A549 treated with GW870086 at 1 μM for 4 hours (cell line): Measurements from ENCODE around the gene EZH1. TPM values are rescaled to one million over a fixed set of nuclear protein-coding genes. Genes with fewer than 3 reads are reported as not detected.

Experiments used
- total RNA-seq: library from RNA; stranded (reverse); fragments of 200-300 nt; extraction: Qiagen RNA extraction; gene quantifications from 5 replicates; pipeline ENCODE4 v1.2.3, GENCODE V29; 2022; ENCODE audit warnings: low read depth

Gene EZH1
- 9.2 to 11.7 TPM (median 10.5 TPM) in 5 replicates for total RNA-seq

GRCh38 chr17:42744806-42745617, at the start of gene EZH1:
TSS of gene EZH1 (minus strand) at chr17:42745040. CDS start at chr17:42728941, 16,099 bp downstream.

GRCh38 chr17:42779936-42780850, 35.4 kb upstream of the EZH1 start, which contains the start of gene WNK4:
TSS of gene WNK4 (plus strand) at chr17:42780610. CDS start at chr17:42780699, 89 bp downstream.

GRCh38 chr17:42773290-42774035, 28.6 kb upstream of the EZH1 start, which contains the start of gene VPS25:
TSS of gene VPS25 (plus strand) at chr17:42773449. CDS start at chr17:42773476, 27 bp downstream.

GRCh38 chr17:42760652-42761581, 16.1 kb upstream of the EZH1 start, which contains the start of gene RAMP2:
TSS of gene RAMP2 (plus strand) at chr17:42761227. CDS start at chr17:42761262, 35 bp downstream.

GRCh38 chr17:42681976-42682721, 62.7 kb downstream of the EZH1 start, which contains the start of gene CNTNAP1:
TSS of gene CNTNAP1 (plus strand) at chr17:42682531. CDS start at chr17:42682830, 299 bp downstream.

GRCh38 chr17:42676424-42677011, 68.3 kb downstream of the EZH1 start, which contains the start of gene PLEKHH3:
TSS of gene PLEKHH3 (minus strand) at chr17:42676994. CDS start at chr17:42676563, 431 bp downstream.

GRCh38 chr17:42659079-42659931, 85.5 kb downstream of the EZH1 start, which contains the start of gene TUBG2:
TSS of gene TUBG2 (plus strand) at chr17:42659284. CDS start at chr17:42659504, 220 bp downstream.

Other genes with a start within 250 kb of the EZH1 start
- gene NAGLU, start 208.8 kb downstream of the EZH1 start, total RNA-seq, result 31.6 to 46.5 TPM (median 43.8 TPM) in 5 replicates
- gene HSD17B1, start 192.1 kb downstream of the EZH1 start, total RNA-seq, result 1.2 to 1.7 TPM (median 1.2 TPM) in 5 replicates
- gene COASY, start 182.9 kb downstream of the EZH1 start, total RNA-seq, result 102 to 133 TPM (median 124 TPM) in 5 replicates
- 59.1 to 69.5 TPM (median 65.1 TPM) in 5 replicates for gene MLX, start 177.9 kb downstream of the EZH1 start, total RNA-seq
- gene PSMC3IP, start 167.3 kb downstream of the EZH1 start, total RNA-seq, result 29.3 to 35.2 TPM (median 30.5 TPM) in 5 replicates
- 24.4 to 27.7 TPM (median 26.4 TPM) in 5 replicates for gene RETREG3, start 135.7 kb downstream of the EZH1 start, total RNA-seq
- 131 to 148 TPM (median 141 TPM) in 5 replicates for gene TUBG1, start 135.4 kb downstream of the EZH1 start, total RNA-seq
- 18.8 to 25.6 TPM (median 22.8 TPM) in 5 replicates for gene TUBG2, start 85.8 kb downstream of the EZH1 start, total RNA-seq
- gene PLEKHH3, start 68.0 kb downstream of the EZH1 start, total RNA-seq, result 14.2 to 21.2 TPM (median 17.9 TPM) in 5 replicates
- gene CCR10, start 63.2 kb downstream of the EZH1 start, total RNA-seq, result 0.25 to 0.41 TPM (median 0.32 TPM) in 5 replicates
- gene CNTNAP1, start 62.5 kb downstream of the EZH1 start, total RNA-seq, result 4.4 to 6.3 TPM (median 5.4 TPM) in 5 replicates
- 0.65 to 1.7 TPM (median 1.4 TPM) in 5 replicates for gene RAMP2, start 16.2 kb upstream of the EZH1 start, total RNA-seq
- gene VPS25, start 28.4 kb upstream of the EZH1 start, total RNA-seq, result 121 to 129 TPM (median 125 TPM) in 5 replicates
- gene WNK4, start 35.6 kb upstream of the EZH1 start, total RNA-seq, result 0.90 to 1.1 TPM (median 1.0 TPM) in 5 replicates
- gene COA3, start 53.7 kb upstream of the EZH1 start, total RNA-seq, result 125 to 149 TPM (median 135 TPM) in 5 replicates
- 0.05 to 0.08 TPM (median 0.06 TPM) in 3 of 5 replicates, not detected in the others for gene CNTD1, start 53.8 kb upstream of the EZH1 start, total RNA-seq
- gene BECN1, start 79.2 kb upstream of the EZH1 start, total RNA-seq, result 76.1 to 101 TPM (median 78.7 TPM) in 5 replicates
- 225 to 285 TPM (median 238 TPM) in 5 replicates for gene PSME3, start 88.4 kb upstream of the EZH1 start, total RNA-seq
- gene AOC2, start 99.5 kb upstream of the EZH1 start, total RNA-seq, result 1.8 to 2.3 TPM (median 1.9 TPM) in 5 replicates
- gene AOC3, start 106.2 kb upstream of the EZH1 start, total RNA-seq, result 1.1 to 2.2 TPM (median 1.4 TPM) in 5 replicates
- not detected in 5 replicates for gene G6PC1, start 155.8 kb upstream of the EZH1 start, total RNA-seq
- gene AARSD1, start 219.4 kb upstream of the EZH1 start, total RNA-seq, result 53.8 to 58.0 TPM (median 57.6 TPM) in 5 replicates
- gene PTGES3L, start 235.0 kb upstream of the EZH1 start, total RNA-seq, result 0.73 to 2.0 TPM (median 1.0 TPM) in 5 replicates
- 20.6 to 23.0 TPM (median 22.1 TPM) in 5 replicates for gene RUNDC1, start 235.5 kb upstream of the EZH1 start, total RNA-seq